HEK293 (cell line): ENCODE data around the gene CALM3.

Experiments used
- GLI2 ChIP-seq: fragments of 450-650 bp; formaldehyde crosslinking; IDR thresholded peaks from 2 replicates; pipeline ENCODE4; 2017; ENCODE audit warnings: missing biosample characterization, missing genetic modification characterization, low read depth, borderline replicate concordance
- MZF1 ChIP-seq: fragments of 450-650 bp; formaldehyde crosslinking; IDR thresholded peaks from 2 replicates; pipeline ENCODE4 v1.5.1; 2017; ENCODE audit warnings: missing biosample characterization, missing genetic modification characterization, borderline replicate concordance
- PATZ1 ChIP-seq: fragments of 450-650 bp; formaldehyde crosslinking; IDR thresholded peaks from 2 replicates; pipeline ENCODE4 v1.5.1; 2016; ENCODE audit warnings: missing biosample characterization, missing genetic modification characterization
- PRDM10 ChIP-seq: fragments of 450-650 bp; formaldehyde crosslinking; IDR thresholded peaks from 2 replicates; pipeline ENCODE4 v1.5.1; 2016; ENCODE audit warnings: missing biosample characterization, missing genetic modification characterization
- ZBTB48 ChIP-seq: fragments of 450-650 bp; formaldehyde crosslinking; IDR thresholded peaks from 2 replicates; pipeline ENCODE4 v1.5.1; 2016; ENCODE audit warnings: missing biosample characterization, missing genetic modification characterization
- ZNF140 ChIP-seq: fragments of 450-650 bp; formaldehyde crosslinking; IDR thresholded peaks from 2 replicates; pipeline ENCODE4 v1.5.1; 2016; ENCODE audit warnings: missing biosample characterization, missing genetic modification characterization
- ZNF211 ChIP-seq: fragments of 450-650 bp; formaldehyde crosslinking; IDR thresholded peaks from 2 replicates; pipeline ENCODE4 v1.5.1; 2016; ENCODE audit warnings: low read depth, missing biosample characterization, missing genetic modification characterization
- ZNF266 ChIP-seq: fragments of 450-650 bp; formaldehyde crosslinking; IDR thresholded peaks from 2 replicates; pipeline ENCODE4 v1.5.1; 2016; ENCODE audit warnings: missing biosample characterization, missing genetic modification characterization, low read depth
- ZNF292 ChIP-seq: fragments of 450-650 bp; formaldehyde crosslinking; IDR thresholded peaks from 2 replicates; pipeline ENCODE4 v1.5.1; 2016; ENCODE audit warnings: low read depth, missing biosample characterization, missing genetic modification characterization, borderline replicate concordance
- ZNF366 ChIP-seq: fragments of 450-650 bp; formaldehyde crosslinking; conservative IDR thresholded peaks from 2 replicates; pipeline ENCODE4 v1.5.1; 2016; ENCODE audit warnings: missing biosample characterization, missing genetic modification characterization
- ZNF514 ChIP-seq: fragments of 450-650 bp; formaldehyde crosslinking; IDR thresholded peaks from 2 replicates; pipeline ENCODE4 v1.5.1; 2016; ENCODE audit warnings: missing biosample characterization, missing genetic modification characterization
- ZNF610 ChIP-seq: fragments of 450-650 bp; formaldehyde crosslinking; IDR thresholded peaks from 2 replicates; pipeline ENCODE4 v1.5.1; 2016; ENCODE audit warnings: missing biosample characterization, missing genetic modification characterization, borderline replicate concordance
- ZNF707 ChIP-seq: fragments of 450-650 bp; formaldehyde crosslinking; IDR thresholded peaks from 2 replicates; pipeline ENCODE4 v1.5.1; 2016; ENCODE audit warnings: missing biosample characterization, missing genetic modification characterization
- ZNF792 ChIP-seq: fragments of 450-650 bp; formaldehyde crosslinking; IDR thresholded peaks from 2 replicates; pipeline ENCODE4 v1.5.1; 2016; ENCODE audit warnings: missing biosample characterization, missing genetic modification characterization
- ZXDB ChIP-seq: fragments of 450-650 bp; formaldehyde crosslinking; IDR thresholded peaks from 2 replicates; pipeline ENCODE4 v1.5.1; 2016; ENCODE audit warnings: missing biosample characterization, missing genetic modification characterization
- TF ChIP-seq, protein P1 (sequence below): fragments of 450-650 bp; formaldehyde crosslinking; IDR thresholded peaks from 2 replicates; pipeline ENCODE4 v1.5.1; 2016; ENCODE audit warnings: missing biosample characterization, missing genetic modification characterization
- TF ChIP-seq, protein P2 (sequence below): fragments of 450-650 bp; formaldehyde crosslinking; IDR thresholded peaks from 2 replicates; pipeline ENCODE4 v1.5.1; 2016; ENCODE audit warnings: missing biosample characterization, missing genetic modification characterization
- TF ChIP-seq, protein P3 (sequence below): fragments of 450-650 bp; formaldehyde crosslinking; IDR thresholded peaks from 2 replicates; pipeline ENCODE4 v1.5.1; 2016; ENCODE audit warnings: missing biosample characterization, missing genetic modification characterization, borderline replicate concordance
- TF ChIP-seq, protein P4 (sequence below): fragments of 450-650 bp; formaldehyde crosslinking; conservative IDR thresholded peaks from 2 replicates; pipeline ENCODE4 v1.5.1; 2016; ENCODE audit warnings: low read depth, missing biosample characterization, missing genetic modification characterization

CALM3 gene

GRCh38 chr19:46659151-46660007 is 58.2 kb downstream of the CALM3 start (continued):
- TF ChIP-seq, protein P1, sequence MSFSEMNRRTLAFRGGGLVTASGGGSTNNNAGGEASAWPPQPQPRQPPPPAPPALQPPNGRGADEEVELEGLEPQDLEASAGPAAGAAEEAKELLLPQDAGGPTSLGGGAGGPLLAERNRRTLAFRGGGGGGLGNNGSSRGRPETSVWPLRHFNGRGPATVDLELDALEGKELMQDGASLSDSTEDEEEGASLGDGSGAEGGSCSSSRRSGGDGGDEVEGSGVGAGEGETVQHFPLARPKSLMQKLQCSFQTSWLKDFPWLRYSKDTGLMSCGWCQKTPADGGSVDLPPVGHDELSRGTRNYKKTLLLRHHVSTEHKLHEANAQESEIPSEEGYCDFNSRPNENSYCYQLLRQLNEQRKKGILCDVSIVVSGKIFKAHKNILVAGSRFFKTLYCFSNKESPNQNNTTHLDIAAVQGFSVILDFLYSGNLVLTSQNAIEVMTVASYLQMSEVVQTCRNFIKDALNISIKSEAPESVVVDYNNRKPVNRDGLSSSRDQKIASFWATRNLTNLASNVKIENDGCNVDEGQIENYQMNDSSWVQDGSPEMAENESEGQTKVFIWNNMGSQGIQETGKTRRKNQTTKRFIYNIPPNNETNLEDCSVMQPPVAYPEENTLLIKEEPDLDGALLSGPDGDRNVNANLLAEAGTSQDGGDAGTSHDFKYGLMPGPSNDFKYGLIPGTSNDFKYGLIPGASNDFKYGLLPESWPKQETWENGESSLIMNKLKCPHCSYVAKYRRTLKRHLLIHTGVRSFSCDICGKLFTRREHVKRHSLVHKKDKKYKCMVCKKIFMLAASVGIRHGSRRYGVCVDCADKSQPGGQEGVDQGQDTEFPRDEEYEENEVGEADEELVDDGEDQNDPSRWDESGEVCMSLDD (tag by site-specific recombination): peak; percentile 43; the same call in 1 of the 2 replicates
- TF ChIP-seq, protein P2, sequence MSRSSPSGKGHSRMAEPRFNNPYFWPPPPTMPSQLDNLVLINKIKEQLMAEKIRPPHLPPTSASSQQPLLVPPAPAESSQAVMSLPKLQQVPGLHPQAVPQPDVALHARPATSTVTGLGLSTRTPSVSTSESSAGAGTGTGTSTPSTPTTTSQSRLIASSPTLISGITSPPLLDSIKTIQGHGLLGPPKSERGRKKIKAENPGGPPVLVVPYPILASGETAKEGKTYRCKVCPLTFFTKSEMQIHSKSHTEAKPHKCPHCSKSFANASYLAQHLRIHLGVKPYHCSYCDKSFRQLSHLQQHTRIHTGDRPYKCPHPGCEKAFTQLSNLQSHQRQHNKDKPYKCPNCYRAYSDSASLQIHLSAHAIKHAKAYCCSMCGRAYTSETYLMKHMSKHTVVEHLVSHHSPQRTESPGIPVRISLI (tag by site-specific recombination): no peak
- TF ChIP-seq ZXDB (tag by site-specific recombination): 0 out of 2 replicates have a peak, but pooled peaks have one; percentile 19
- no peak for TF ChIP-seq ZNF140 (tag by site-specific recombination)
- TF ChIP-seq, protein P3, sequence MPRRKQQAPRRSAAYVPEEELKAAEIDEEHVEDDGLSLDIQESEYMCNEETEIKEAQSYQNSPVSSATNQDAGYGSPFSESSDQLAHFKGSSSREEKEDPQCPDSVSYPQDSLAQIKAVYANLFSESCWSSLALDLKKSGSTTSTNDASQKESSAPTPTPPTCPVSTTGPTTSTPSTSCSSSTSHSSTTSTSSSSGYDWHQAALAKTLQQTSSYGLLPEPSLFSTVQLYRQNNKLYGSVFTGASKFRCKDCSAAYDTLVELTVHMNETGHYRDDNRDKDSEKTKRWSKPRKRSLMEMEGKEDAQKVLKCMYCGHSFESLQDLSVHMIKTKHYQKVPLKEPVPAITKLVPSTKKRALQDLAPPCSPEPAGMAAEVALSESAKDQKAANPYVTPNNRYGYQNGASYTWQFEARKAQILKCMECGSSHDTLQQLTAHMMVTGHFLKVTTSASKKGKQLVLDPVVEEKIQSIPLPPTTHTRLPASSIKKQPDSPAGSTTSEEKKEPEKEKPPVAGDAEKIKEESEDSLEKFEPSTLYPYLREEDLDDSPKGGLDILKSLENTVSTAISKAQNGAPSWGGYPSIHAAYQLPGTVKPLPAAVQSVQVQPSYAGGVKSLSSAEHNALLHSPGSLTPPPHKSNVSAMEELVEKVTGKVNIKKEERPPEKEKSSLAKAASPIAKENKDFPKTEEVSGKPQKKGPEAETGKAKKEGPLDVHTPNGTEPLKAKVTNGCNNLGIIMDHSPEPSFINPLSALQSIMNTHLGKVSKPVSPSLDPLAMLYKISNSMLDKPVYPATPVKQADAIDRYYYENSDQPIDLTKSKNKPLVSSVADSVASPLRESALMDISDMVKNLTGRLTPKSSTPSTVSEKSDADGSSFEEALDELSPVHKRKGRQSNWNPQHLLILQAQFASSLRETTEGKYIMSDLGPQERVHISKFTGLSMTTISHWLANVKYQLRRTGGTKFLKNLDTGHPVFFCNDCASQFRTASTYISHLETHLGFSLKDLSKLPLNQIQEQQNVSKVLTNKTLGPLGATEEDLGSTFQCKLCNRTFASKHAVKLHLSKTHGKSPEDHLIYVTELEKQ (tag by site-specific recombination): no peak
- no peak for TF ChIP-seq ZNF514
- peak; percentile 36 for TF ChIP-seq PRDM10 (tag by site-specific recombination)
- no peak for TF ChIP-seq GLI2 (tag by site-specific recombination)
- 0 out of 2 replicates have a peak, but pooled peaks have one; percentile 38 for TF ChIP-seq ZBTB48 (tag by site-specific recombination)
- peak; percentile 94 for TF ChIP-seq MZF1 (tag by site-specific recombination)
- no peak for TF ChIP-seq ZNF292 (tag by site-specific recombination)
- TF ChIP-seq ZNF707 (tag by site-specific recombination): no peak
- TF ChIP-seq ZNF266 (tag by site-specific recombination): no peak
- TF ChIP-seq ZNF610 (tag by site-specific recombination): no peak
- peak; percentile 78 for TF ChIP-seq ZNF366 (tag by site-specific recombination)
- peak; percentile 68 for TF ChIP-seq PATZ1 (tag by site-specific recombination)
- TF ChIP-seq, protein P4, sequence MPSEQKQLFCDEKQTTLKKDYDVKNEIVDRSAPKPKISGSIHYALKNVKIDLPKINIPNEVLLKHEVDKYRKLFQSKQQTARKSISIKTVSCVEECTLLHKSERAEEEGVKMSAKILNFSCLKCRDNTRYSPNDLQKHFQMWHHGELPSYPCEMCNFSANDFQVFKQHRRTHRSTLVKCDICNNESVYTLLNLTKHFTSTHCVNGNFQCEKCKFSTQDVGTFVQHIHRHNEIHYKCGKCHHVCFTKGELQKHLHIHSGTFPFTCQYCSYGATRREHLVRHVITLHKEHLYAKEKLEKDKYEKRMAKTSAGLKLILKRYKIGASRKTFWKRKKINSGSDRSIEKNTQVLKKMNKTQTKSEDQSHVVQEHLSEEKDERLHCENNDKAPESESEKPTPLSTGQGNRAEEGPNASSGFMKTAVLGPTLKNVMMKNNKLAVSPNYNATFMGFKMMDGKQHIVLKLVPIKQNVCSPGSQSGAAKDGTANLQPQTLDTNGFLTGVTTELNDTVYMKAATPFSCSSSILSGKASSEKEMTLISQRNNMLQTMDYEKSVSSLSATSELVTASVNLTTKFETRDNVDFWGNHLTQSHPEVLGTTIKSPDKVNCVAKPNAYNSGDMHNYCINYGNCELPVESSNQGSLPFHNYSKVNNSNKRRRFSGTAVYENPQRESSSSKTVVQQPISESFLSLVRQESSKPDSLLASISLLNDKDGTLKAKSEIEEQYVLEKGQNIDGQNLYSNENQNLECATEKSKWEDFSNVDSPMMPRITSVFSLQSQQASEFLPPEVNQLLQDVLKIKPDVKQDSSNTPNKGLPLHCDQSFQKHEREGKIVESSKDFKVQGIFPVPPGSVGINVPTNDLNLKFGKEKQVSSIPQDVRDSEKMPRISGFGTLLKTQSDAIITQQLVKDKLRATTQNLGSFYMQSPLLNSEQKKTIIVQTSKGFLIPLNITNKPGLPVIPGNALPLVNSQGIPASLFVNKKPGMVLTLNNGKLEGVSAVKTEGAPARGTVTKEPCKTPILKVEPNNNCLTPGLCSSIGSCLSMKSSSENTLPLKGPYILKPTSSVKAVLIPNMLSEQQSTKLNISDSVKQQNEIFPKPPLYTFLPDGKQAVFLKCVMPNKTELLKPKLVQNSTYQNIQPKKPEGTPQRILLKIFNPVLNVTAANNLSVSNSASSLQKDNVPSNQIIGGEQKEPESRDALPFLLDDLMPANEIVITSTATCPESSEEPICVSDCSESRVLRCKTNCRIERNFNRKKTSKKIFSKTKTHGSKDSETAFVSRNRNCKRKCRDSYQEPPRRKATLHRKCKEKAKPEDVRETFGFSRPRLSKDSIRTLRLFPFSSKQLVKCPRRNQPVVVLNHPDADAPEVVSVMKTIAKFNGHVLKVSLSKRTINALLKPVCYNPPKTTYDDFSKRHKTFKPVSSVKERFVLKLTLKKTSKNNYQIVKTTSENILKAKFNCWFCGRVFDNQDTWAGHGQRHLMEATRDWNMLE (tag by site-specific recombination): no peak
- no peak for TF ChIP-seq ZNF211
- TF ChIP-seq ZNF792 (tag by site-specific recombination): no peak
